K562 (cell line): Measurements from ENCODE around the gene USP16. TPM values are rescaled to one million over a fixed set of nuclear protein-coding genes. Genes with fewer than 3 reads are reported as not detected.

ENCODE experiments used
- ARHGAP35 ChIP-seq: fragments of 450-650 bp; IDR thresholded peaks from 2 replicates; pipeline ENCODE4 v1.6.1; 2018; ENCODE audit not compliant: partially characterized antibody
- ARID1B ChIP-seq: fragments of 450-650 bp; IDR thresholded peaks from 2 replicates; pipeline ENCODE4 v1.6.1; 2016; ENCODE audit warnings: antibody characterized with exemption, mild to moderate bottlenecking, inconsistent platforms
- ATF4 ChIP-seq: fragments of 450-650 bp; formaldehyde crosslinking; IDR thresholded peaks from 2 replicates; pipeline ENCODE4 v1.4.0; 2022; ENCODE audit warnings: mild to moderate bottlenecking, moderate library complexity
- BACH1 ChIP-seq: fragments of 200-800 bp; sonication (Bioruptor generic); IDR thresholded peaks from 2 replicates; pipeline ENCODE4 v1.6.1; 2016; ENCODE audit warnings: missing genetic modification characterization, missing compliant biosample characterization
- BRD9 ChIP-seq: fragments of 450-650 bp; IDR thresholded peaks from 2 replicates; pipeline ENCODE4 v1.6.1; 2018; ENCODE audit warnings: low read depth; ENCODE audit not compliant: partially characterized antibody
- BRF1 ChIP-seq: IDR thresholded peaks from 3 replicates; pipeline ENCODE4 v1.6.1; 2011; ENCODE audit warnings: borderline replicate concordance, mild to moderate bottlenecking; ENCODE audit not compliant: insufficient read length; ENCODE audit errors: extremely low read depth
- DACH1 ChIP-seq: fragments of 450-650 bp; IDR thresholded peaks from 2 replicates; pipeline ENCODE4 v1.6.1; 2018; ENCODE audit not compliant: partially characterized antibody
- MYBL2 ChIP-seq, 2 experiments: fragments of 450-650 bp in 1 of 2; sonication (generic) in 1 of 2; formaldehyde crosslinking in 1 of 2; IDR thresholded peaks; 2 replicates each; pipeline versions ENCODE4 v1.6.1 to v1.8.1; 2017 to 2022; ENCODE audit warnings: borderline replicate concordance in 1 of 2, inconsistent platforms in 1 of 2, low read depth in 1 of 2, mild to moderate bottlenecking in 1 of 2, missing genetic modification reagents in 1 of 2, moderate library complexity in 1 of 2
- ZFP1 ChIP-seq: fragments of 450-650 bp; formaldehyde crosslinking; IDR thresholded peaks from 2 replicates; pipeline ENCODE4 v1.4.0; 2020; ENCODE audit warnings: mild to moderate bottlenecking, mixed read lengths
- ZNF324 ChIP-seq: fragments of 250-450 bp; sonication (Bioruptor Pico); IDR thresholded peaks from 2 replicates; pipeline ENCODE4 v1.4.0; 2020; ENCODE audit warnings: mild to moderate bottlenecking
- ZNF76 ChIP-seq: fragments of 250-450 bp; sonication (Bioruptor Pico); IDR thresholded peaks from 2 replicates; pipeline ENCODE4 v1.4.0; 2020; ENCODE audit warnings: mild to moderate bottlenecking, moderate library complexity, borderline replicate concordance
- polyA plus RNA-seq, 8 experiments: library from polyadenylated mRNA; depleted of rRNA in 4 of 8; stranded (reverse) in 5 of 8; unstranded in 3 of 8; fragments of >200 nt; fragmentation: Nextera tagmentation in 2 of 8; fragmentation: Illumina TruSeq in 1 of 8; extraction: Ambion mirVana in 2 of 8; extraction: Trizol in 1 of 8; gene quantifications; 2 replicates each; pipeline versions ENCODE4 v1.2.1 to v1.2.3, GENCODE V29; 2011 to 2014; ENCODE audit warnings: inconsistent platforms in 1 of 8, missing spikeins in 1 of 8
- total RNA-seq, 7 experiments: library from RNA; depleted of rRNA in 6 of 7; stranded (reverse); fragments of >200 nt in 6 of 7; fragmentation: Illumina TruSeq in 2 of 7; extraction: Trizol in 2 of 7; gene quantifications; 2 replicates each; pipeline versions ENCODE4 v1.2.1 to v1.2.3, GENCODE V29; 2011 to 2021; ENCODE audit warnings: low replicate concordance in 1 of 7
- TF ChIP-seq, protein P1 (sequence below): fragments of 450-650 bp; formaldehyde crosslinking; IDR thresholded peaks from 2 replicates; pipeline ENCODE4 v1.4.0; 2020; ENCODE audit warnings: mild to moderate bottlenecking, mixed read lengths
- TF ChIP-seq, protein P2 (sequence below), 2 experiments: fragments of 450-650 bp in 1 of 2; sonication (generic) in 1 of 2; formaldehyde crosslinking in 1 of 2; IDR thresholded peaks; 2 replicates each; pipeline versions ENCODE4 v1.7.1 to v1.9.0; 2016 to 2022; ENCODE audit warnings: inconsistent platforms in 1 of 2, mild to moderate bottlenecking in 1 of 2, missing genetic modification reagents in 1 of 2
- TF ChIP-seq, protein P3 (sequence below): fragments of 450-650 bp; formaldehyde crosslinking; IDR thresholded peaks from 2 replicates; pipeline ENCODE4 v1.4.0; 2022; ENCODE audit warnings: missing genetic modification characterization

The USP16 gene
- total and polyA plus RNA-seq, 9 of the 15 experiments (the other 6 are each of a cell fraction or from before 2014, with no cell fraction given): 38.4 to 90.9 (median 62.8) TPM

- TF ChIP-seq ZFP1 (CRISPR knock-in tag) (peak; percentile 67), ZNF76 (CRISPR knock-in tag) (peak; percentile 53; the same call in 1 of the 2 replicates), BRF1 (no peak), ATF4 (CRISPR knock-in tag) (0 out of 2 replicates have a peak, but pooled peaks have one; percentile 41), BRD9 (peak; percentile 43), ZNF324 (CRISPR knock-in tag) (no peak), MYBL2 (IDR thresholded peaks at IDR 0.05; ENCODE audit: low read depth) (no peak), MYBL2 (CRISPR knock-in tag; IDR thresholded peaks at IDR 0.05; ENCODE audit: borderline replicate concordance) (no peak), ARHGAP35 (no peak), ARID1B (peak; percentile 32; the same call in 1 of the 2 replicates), BACH1 (tag) (0 out of 2 replicates have a peak, but pooled peaks have one; percentile 53), DACH1 (no peak)
- TF ChIP-seq, protein P1, sequence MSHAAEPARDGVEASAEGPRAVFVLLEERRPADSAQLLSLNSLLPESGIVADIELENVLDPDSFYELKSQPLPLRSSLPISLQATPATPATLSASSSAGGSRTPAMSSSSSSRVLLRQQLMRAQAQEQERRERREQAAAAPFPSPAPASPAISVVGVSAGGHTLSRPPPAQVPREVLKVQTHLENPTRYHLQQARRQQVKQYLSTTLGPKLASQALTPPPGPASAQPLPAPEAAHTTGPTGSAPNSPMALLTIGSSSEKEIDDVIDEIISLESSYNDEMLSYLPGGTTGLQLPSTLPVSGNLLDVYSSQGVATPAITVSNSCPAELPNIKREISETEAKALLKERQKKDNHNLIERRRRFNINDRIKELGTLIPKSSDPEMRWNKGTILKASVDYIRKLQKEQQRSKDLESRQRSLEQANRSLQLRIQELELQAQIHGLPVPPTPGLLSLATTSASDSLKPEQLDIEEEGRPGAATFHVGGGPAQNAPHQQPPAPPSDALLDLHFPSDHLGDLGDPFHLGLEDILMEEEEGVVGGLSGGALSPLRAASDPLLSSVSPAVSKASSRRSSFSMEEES (CRISPR knock-in tag): 0 out of 2 replicates have a peak, but pooled peaks have one; percentile 11
- TF ChIP-seq, protein P2, sequence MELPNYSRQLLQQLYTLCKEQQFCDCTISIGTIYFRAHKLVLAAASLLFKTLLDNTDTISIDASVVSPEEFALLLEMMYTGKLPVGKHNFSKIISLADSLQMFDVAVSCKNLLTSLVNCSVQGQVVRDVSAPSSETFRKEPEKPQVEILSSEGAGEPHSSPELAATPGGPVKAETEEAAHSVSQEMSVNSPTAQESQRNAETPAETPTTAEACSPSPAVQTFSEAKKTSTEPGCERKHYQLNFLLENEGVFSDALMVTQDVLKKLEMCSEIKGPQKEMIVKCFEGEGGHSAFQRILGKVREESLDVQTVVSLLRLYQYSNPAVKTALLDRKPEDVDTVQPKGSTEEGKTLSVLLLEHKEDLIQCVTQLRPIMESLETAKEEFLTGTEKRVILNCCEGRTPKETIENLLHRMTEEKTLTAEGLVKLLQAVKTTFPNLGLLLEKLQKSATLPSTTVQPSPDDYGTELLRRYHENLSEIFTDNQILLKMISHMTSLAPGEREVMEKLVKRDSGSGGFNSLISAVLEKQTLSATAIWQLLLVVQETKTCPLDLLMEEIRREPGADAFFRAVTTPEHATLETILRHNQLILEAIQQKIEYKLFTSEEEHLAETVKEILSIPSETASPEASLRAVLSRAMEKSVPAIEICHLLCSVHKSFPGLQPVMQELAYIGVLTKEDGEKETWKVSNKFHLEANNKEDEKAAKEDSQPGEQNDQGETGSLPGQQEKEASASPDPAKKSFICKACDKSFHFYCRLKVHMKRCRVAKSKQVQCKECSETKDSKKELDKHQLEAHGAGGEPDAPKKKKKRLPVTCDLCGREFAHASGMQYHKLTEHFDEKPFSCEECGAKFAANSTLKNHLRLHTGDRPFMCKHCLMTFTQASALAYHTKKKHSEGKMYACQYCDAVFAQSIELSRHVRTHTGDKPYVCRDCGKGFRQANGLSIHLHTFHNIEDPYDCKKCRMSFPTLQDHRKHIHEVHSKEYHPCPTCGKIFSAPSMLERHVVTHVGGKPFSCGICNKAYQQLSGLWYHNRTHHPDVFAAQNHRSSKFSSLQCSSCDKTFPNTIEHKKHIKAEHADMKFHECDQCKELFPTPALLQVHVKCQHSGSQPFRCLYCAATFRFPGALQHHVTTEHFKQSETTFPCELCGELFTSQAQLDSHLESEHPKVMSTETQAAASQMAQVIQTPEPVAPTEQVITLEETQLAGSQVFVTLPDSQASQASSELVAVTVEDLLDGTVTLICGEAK (IDR thresholded peaks at IDR 0.05): 0 out of 2 replicates have a peak, but pooled peaks have one; percentile 21
- TF ChIP-seq, protein P2 (CRISPR knock-in tag; IDR thresholded peaks at IDR 0.05): no peak
- TF ChIP-seq, protein P3, sequence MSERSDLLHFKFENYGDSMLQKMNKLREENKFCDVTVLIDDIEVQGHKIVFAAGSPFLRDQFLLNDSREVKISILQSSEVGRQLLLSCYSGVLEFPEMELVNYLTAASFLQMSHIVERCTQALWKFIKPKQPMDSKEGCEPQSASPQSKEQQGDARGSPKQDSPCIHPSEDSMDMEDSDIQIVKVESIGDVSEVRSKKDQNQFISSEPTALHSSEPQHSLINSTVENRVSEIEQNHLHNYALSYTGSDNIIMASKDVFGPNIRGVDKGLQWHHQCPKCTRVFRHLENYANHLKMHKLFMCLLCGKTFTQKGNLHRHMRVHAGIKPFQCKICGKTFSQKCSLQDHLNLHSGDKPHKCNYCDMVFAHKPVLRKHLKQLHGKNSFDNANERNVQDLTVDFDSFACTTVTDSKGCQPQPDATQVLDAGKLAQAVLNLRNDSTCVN: peak; percentile 63; the same call in 1 of the 2 replicates
Observed at GRCh38 chr21:29074007-29074376, 49.5 kb downstream of the USP16 start (continued).
